NCI-H1105 (cell line): Measurements from ENCODE around the gene CDH8.

Source experiments
- DNase-seq: peaks from one replicate; lab custom pipeline; 2025; lab: John Stamatoyannopoulos, UW

The CDH8 gene

DNA sequence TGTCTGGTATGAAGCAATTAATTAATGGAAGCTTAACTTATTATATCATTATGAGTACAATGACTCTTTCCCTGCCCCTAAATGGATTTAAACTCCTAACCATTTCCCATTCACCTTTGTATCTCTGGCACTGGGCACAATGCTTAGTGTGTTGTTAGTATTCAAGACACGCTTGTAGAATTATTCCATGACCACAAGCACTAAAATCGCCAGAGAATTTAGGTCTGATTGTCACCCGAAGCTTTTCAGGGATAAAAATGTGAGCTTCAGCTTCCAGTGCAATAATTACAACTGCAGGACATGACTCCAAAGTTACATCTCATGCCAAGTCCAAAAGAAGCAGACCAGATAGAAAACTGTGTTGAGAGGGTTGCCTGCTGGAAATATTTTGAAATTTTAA, 101.6 kb downstream of the CDH8 start:
- DNase-seq, result no peak

GRCh38 chr16:61929776-61930175, 106.5 kb downstream of the CDH8 start:
- DNase-seq, result no peak

- DNase-seq, result peak; percentile 52
These were observed 109.5 kb downstream of the CDH8 start for GRCh38 chr16:61926766-61927165.

DNA sequence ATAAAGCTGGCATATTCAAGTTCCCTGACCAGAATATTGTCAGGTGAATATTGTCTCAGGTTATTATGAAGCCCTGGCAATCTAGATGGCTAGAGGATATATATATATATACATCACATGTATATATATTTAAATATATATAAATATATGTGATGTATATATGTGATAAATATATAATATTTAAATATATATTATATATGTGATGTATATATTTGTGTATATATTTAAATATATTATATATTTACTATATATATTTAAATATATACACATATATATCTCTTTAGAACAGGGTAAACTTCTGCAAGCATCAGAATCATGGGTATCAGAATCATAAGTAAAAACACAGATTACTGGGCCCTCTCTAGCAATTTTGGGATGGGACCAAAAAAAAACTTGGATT, 112.6 kb downstream of the CDH8 start:
- DNase-seq, result no peak

- DNase-seq, result no peak
These were observed 114.9 kb downstream of the CDH8 start for GRCh38 chr16:61921373-61921772.

DNA sequence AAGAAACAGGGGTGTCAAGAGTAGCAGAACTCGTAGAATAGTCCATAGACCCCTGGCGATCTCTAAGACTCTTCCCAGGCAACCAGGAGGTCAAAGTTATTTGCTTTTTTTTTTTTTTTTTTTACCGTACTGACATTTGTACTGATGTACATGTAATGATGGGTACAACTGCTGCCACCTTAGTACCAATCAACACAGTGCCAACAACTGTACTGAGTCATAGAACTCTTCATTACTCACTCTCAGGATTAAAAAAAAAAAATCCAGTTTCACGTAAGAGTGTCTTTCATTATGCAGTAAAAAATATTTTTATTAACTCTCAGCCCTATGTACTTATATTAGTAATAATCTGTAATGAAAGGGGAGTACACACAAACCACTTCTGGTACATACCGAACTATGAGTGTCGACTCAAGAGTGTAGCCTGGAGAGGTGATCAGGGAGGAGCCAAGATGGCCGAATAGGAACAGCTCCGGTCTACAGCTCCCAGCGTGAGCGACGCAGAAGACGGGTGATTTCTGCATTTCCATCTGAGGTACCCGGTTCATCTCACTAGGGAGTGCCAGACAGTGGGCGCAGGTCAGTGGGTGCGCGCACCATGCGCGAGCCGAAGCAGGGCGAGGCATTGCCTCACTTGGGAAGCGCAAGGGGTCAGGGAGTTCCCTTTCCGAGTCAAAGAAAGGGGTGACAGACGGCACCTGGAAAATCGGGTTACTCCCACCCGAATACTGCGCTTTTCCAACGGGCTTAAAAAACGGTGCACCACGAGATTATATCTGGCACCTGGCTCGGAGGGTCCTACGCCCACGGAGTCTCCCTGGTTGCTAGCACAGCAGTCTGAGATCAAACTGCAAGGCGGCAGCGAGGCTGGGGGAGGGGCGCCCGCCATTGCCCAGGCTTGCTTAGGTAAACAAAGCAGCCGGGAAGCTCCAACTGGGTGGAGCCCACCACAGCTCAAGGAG, 118.1 kb downstream of the CDH8 start:
- DNase-seq, result peak; percentile 28

DNA sequence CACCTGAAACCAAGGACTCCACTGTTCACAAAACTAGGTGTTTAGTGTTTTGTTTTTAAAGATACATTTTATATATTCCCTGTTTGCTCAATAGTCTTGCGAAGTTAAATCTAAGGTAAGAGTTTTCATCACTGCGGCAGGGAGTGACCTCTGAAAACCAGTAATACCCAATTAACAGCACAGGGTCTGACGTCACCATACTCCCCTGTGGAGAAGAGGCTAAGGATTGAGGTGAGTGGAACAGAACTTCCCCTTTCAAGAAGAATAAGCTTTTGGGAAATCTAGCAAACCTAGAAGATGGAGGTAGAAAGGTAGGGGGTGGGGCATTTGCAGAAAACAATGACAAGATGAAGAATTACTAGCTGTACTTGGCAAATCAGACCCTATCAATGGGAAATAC, 120.7 kb downstream of the CDH8 start:
- no peak for DNase-seq

DNA sequence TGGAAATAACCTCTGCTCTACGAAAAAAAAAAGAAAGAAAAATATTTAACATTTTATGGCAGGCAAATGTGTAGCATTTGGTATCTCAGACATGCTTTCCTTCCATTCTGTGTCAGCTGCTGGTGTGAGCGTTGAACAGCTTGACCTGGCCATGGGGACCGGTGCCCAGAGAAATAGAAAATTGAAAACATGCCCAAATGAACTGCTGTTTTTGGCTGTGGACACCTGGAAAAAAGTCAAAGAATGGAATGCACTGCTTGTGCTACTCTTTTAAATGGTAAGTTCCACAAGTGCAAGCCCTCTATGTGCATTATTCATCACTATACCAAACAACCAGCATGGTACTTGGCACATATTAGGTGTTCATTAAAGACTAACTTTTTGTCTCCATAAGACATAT, 127.2 kb downstream of the CDH8 start:
- no peak for DNase-seq

DNA sequence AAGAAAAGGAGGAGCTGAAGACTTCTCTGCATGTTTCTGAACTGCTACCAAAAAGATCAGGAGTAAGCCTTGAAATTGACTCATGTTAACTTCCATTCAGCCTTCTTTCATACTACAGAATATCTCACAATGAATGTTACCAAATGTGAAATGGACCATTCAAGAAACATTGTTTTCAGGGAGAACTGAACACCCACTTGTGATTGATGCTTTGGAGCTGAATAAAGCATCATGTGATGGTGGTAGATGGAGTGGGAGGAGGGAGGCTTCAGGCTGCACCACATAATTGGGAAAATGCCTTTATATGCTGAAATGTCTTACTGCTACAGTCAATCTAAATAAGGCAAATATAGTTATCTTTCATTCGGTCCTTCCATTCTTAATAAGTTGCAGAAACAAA, 127.8 kb downstream of the CDH8 start:
- DNase-seq, result no peak

DNA sequence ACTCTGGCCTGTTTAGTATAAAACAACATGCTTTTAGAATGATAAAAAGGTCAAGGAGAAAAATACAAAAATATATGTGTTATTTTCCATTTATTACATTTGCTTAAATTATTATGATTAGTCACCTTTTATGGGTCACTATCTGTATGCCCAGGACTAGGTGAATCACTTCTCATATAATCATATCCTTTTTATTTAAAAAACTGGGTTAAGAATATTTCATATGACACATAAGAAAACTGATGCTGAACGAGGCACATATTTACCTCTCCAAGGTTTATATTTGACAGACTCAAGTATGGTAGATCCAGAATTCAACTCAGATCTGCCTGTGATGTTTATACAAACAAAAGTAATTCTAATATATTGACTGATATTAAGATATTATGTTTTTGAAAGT, 134.5 kb downstream of the CDH8 start:
- DNase-seq, result no peak

DNA sequence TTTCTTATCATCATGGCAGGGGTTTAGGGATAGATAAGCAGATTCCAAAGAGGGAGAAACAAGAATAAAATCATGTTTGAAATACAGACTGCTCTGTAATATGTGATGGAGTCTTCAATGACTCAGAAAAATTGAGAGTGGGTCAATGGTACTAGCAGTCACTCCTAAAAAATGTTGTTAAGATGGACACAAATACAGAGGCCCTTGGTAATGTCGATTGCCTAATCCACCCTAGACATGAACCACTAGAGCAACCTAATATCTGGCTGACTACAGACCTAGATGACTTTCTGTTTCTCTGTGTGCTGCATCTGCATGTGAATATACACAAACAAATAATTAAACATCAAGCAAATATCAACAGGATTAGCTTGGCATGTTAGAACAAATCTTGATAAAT, 135.8 kb downstream of the CDH8 start:
- no peak for DNase-seq

DNA sequence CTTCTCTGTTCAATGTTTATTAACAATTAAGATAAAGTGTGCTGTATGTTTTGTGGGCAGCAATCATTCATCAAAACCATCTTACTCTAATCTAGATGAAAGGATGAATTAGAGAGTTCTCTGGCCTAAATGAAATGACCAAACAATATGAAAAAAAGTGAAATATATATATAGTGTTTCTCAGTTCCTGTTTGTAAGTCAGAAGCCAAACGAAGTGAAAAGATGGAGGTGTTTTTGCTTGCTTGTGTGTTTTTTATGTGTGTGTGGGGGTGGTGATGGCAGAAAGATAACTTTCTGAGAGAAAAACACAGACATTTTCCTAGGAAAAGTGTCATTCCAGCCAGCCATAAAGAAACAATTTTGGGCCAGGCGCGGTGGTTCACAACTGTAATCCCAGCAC, 138.6 kb downstream of the CDH8 start:
- DNase-seq, result no peak

DNA sequence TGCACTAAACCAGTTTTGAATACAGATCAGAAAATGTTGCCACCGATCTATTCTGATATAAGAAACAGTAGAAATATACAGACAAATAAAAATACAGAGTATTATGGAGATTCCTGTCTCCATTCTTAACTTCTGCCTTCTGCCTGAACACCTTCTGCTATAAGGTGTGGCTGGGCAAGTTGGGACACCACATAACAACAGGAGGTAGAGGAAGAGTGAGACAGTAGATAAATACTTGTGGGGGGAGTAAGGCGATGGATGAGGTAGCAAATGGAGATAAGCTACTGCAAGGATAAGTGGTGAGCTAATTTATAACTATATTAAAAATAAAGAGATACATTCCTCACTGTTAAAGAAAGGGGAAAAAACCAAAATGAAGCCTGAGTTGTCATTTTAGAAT, 143.7 kb downstream of the CDH8 start:
- DNase-seq, result no peak

DNA sequence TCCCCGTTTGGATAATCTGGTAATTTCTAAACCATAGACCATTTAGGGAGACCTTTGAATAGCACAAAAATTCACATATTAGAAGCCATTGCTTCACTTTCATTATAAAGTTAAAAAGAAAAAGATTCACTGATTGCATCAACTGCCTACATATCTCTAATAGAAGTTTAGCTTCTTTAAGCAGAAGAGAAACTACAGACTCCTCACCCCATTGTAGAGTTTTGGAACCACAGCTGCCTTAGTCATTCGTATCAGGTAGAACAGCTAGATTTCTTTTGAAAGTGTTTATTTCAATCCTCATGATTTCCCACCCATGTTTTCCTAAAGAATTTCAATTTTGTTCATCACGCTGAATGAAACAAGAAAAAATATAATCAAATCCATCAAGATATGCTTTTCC, 144.8 kb downstream of the CDH8 start:
- no peak for DNase-seq

DNA sequence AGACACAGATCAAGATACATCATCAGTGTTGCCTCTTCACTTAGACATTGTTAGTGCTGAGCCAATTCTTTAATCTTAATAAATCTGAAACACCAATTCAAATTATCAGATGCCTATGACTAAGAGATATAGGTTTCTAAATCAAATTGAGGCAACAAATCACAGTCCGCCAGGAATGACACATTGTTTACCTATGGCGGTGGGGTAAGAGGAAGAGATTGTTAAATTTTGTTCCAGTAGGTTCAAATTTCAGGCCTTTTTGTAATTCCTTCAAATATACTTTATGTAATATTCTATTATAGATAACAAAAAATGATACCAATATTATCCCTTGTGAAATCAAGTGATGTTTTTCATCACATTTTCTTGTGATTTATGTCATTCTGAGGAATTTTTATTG, 145.9 kb downstream of the CDH8 start:
- no peak for DNase-seq

- DNase-seq, result no peak
These were observed 148.3 kb downstream of the CDH8 start for GRCh38 chr16:61887903-61888302.

DNA sequence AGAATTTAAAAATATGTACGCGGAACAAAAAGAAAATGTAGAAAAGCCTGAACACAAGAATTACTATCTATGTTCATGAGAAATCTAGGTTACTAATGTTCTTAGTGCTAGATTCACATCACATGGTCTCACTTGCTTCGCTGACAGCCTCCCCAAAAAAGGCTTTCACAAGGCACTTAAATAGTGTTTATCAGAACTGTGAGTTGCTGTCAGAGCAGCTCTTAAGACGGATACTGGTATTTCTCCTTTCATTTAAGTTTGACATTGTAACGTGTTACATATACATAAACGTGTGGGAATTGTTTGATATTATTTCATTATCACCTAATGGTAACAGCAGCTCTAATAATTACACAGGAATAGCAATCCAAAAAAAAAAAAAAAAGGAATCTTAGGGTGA, 150.9 kb downstream of the CDH8 start:
- no peak for DNase-seq

- DNase-seq, result no peak
These were observed 156.9 kb downstream of the CDH8 start for GRCh38 chr16:61879306-61879705.

GRCh38 chr16:61877436-61877835, 158.8 kb downstream of the CDH8 start:
- DNase-seq, result no peak

DNA sequence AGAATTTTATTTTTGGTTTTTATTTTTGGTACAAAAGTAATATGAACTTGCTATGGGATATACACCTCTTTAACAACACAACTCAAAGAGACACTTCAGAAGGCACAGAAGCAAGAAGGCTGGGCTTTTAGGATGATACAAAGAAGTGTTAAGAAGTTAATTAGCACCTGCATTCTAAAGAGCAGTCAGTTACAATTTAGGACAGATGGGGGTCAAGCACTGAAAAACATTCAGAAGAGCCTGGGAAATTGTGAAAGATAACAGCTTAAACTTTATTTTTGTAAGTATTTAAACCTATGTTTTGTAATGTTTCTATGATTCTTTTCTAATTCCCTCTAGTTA, 163.5 kb downstream of the CDH8 start:
- no peak for DNase-seq

DNA sequence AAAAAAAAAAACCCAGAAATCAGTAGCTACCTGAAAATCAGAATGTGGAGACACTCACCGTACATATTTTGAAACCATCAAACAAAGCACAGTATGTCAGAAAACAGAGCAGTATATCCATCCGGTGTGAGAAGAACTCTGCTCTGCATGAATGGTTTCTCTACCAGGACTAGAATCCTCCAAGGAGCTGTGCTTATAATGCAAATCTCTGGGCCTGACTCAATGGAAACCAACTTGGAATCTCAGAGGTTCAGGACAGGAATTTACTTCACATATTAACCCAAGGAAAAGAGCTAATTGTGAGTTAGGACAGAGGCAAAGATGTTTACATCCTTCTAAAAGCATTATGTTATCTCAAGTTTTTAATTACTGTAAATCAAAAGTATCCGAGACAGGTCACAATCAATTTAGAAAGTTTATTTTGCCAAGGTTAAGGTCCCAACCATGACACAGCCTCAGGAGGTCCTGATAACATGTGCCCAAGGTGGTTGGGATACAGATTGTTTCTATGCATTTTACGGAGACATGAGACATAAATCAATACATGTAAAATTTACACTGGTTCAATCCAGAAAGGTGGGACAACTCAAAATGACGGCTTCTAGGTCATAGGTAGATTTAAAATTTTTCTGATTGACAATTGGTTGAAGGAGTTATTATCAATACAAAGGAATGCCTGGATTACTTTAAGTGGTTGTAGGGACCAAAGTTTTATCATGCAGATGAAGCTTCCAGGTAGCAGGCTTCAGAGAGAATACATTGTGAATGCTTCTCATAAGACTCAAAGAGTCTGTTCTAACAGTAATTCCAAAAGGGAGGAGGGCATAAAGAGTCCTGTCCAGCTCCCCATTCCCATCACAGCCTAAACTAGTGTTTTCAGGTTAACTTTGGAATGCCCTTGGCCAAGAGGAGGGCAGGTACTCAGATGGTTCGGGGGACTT, 164.1 kb downstream of the CDH8 start:
- DNase-seq, result no peak

DNA sequence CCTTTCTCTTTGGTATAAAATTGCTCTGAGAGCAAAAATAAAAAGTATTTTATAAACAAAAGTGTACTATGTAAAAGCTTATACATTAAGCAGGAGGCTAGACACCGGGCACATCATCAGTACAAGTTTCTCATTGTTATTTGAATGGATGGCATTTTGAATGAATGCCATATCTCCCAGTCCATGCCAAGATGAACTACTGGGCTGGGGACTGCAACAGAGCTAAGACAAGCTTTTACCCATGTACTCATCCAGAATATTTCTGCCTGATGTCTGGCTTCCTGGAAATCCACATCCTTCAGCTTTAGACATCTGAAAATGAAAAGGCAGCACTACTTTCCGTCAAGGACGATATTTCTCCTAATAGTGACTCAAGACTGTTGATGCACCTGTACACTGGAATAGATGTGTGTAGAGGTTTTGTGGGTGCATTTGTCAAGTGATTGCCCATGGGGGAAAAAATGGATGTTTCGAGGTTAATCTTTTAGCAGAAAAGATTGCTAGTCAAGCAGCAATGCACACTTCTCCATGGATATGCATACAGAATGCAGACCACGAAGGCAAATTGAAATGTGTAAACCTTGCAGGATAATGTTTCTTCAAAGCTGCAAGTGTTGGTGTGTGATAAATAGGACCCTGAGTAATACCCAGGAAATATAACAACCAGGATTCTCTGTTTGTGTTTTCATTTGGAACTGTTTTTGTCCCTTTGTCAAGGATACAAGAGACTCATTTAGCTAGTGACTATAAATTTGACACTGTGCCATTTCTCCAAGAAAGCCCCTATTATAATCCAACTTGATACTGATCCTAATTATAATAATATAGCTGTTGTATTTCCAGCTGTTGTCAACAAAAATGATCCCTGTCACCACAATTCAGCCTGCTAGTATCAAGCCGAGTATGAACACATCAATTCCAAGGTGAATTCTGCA, 173.8 kb downstream of the CDH8 start:
- peak; percentile 18 for DNase-seq
